GM21786 (cell line): ENCODE data around the gene HOXB6.

Source experiments
- ATAC-seq: cut with Tn5 transposase; IDR thresholded peaks from one replicate; pipeline ENCODE4 v1.9.1; 2021; ENCODE audit not compliant: unreplicated experiment

HOXB6 gene

GRCh38 chr17:48604770-48605329 is at the start of gene HOXB6:
Gene HOXB6, minus strand, starts transcription at chr17:48604986. Its CDS starts 6,836 bp downstream, at chr17:48598150.
- ATAC-seq = no peak

GRCh38 chr17:48649741-48650140 is 45.0 kb upstream of the HOXB6 start:
- ATAC-seq = no peak

GRCh38 chr17:48647963-48648245 is 43.1 kb upstream of the HOXB6 start:
- ATAC-seq = no peak

GRCh38 chr17:48647103-48647962 is 42.5 kb upstream of the HOXB6 start:
- no peak for ATAC-seq

GRCh38 chr17:48646183-48647102 is 41.7 kb upstream of the HOXB6 start:
- no peak for ATAC-seq

GRCh38 chr17:48645639-48646182 is 40.9 kb upstream of the HOXB6 start:
- ATAC-seq = no peak

GRCh38 chr17:48644910-48645557 is 40.2 kb upstream of the HOXB6 start:
- no peak for ATAC-seq

GRCh38 chr17:48644159-48644558 is 39.4 kb upstream of the HOXB6 start:
- ATAC-seq = no peak

- ATAC-seq = no peak
Measured at GRCh38 chr17:48643697-48644012, 38.9 kb upstream of the HOXB6 start.

GRCh38 chr17:48642843-48643696 is 38.3 kb upstream of the HOXB6 start:
- no peak for ATAC-seq

- no peak for ATAC-seq
Measured at GRCh38 chr17:48642059-48642842, 37.5 kb upstream of the HOXB6 start.

- no peak for ATAC-seq
Measured at GRCh38 chr17:48641541-48642058, 36.8 kb upstream of the HOXB6 start.

GRCh38 chr17:48640858-48641180 is 36.0 kb upstream of the HOXB6 start:
- ATAC-seq = no peak

- ATAC-seq = no peak
Measured at GRCh38 chr17:48639982-48640857, 35.4 kb upstream of the HOXB6 start.

- ATAC-seq = no peak
Measured at GRCh38 chr17:48639136-48639535, 34.4 kb upstream of the HOXB6 start.

- ATAC-seq = no peak
Measured at GRCh38 chr17:48637323-48638260, 32.8 kb upstream of the HOXB6 start.
